ENCODE results near the gene LRCH1. TPM values are rescaled to one million over a fixed set of nuclear protein-coding genes. Genes with fewer than 3 reads are reported as not detected.

Gene LRCH1
- total RNA-seq = 6.2 and 8.6 TPM in 2 replicates

GRCh38 chr13:46552889-46553520, at the start of gene LRCH1:
Gene LRCH1, plus strand, starts transcription at chr13:46553170. Its CDS starts 227 bp downstream, at chr13:46553397.

GRCh38 chr13:46796515-46797474, 243.8 kb downstream of the LRCH1 start, which contains the start of gene ESD:
Gene ESD, minus strand, starts transcription at chr13:46797161. Its CDS starts 5,748 bp downstream, at chr13:46791413.

Other genes starting within 250 kb of the LRCH1 start
- gene RUBCNL, start 165.9 kb upstream of the LRCH1 start, total RNA-seq = 0.19 and 0.28 TPM in 2 replicates
- 93.9 and 98.9 TPM in 2 replicates for gene ESD, start 244.0 kb downstream of the LRCH1 start, total RNA-seq

Data from regular cardiac myocyte (primary cell).